ENCODE results near the gene IPPK.

DNA sequence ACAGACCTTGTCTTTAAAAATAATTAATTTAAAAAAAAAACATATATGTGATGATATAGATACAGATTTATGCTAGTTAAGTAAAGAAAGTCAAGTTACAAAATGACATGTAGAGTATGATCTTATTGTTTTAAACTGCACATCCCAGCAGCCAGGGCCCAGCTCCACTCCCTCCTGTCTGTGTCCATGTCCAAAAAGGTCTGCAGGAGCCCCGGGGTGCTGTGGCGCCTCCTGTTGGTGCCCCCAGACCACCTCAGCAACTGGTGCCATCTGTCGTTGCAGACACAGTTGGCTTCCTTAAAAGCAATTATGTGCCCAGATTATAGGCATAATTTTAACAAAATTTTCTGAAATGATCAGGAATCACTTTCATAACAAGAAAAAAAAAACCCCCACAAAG is 33.3 kb downstream of the IPPK start:
- TF ChIP-seq, protein P1, sequence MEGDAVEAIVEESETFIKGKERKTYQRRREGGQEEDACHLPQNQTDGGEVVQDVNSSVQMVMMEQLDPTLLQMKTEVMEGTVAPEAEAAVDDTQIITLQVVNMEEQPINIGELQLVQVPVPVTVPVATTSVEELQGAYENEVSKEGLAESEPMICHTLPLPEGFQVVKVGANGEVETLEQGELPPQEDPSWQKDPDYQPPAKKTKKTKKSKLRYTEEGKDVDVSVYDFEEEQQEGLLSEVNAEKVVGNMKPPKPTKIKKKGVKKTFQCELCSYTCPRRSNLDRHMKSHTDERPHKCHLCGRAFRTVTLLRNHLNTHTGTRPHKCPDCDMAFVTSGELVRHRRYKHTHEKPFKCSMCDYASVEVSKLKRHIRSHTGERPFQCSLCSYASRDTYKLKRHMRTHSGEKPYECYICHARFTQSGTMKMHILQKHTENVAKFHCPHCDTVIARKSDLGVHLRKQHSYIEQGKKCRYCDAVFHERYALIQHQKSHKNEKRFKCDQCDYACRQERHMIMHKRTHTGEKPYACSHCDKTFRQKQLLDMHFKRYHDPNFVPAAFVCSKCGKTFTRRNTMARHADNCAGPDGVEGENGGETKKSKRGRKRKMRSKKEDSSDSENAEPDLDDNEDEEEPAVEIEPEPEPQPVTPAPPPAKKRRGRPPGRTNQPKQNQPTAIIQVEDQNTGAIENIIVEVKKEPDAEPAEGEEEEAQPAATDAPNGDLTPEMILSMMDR (IDR thresholded peaks at IDR 0.05): no peak
- TF ChIP-seq POLR2A (IDR thresholded peaks at IDR 0.05) (no peak), POLR2AphosphoS5 (IDR thresholded peaks at IDR 0.05) (no peak)

Data from prostate gland (tissue), 2 donors.